ENCODE data around the gene CTH. TPM values are rescaled to one million over a fixed set of nuclear protein-coding genes. Genes with fewer than 3 reads are reported as not detected.

Gene CTH
- total RNA-seq, 4 donors from 2014 or later = 4.9 to 9.7 (median 6.2) TPM

GRCh38 chr1:70468180-70468579, 57.1 kb downstream of the CTH start:
- TF ChIP-seq, protein P1, sequence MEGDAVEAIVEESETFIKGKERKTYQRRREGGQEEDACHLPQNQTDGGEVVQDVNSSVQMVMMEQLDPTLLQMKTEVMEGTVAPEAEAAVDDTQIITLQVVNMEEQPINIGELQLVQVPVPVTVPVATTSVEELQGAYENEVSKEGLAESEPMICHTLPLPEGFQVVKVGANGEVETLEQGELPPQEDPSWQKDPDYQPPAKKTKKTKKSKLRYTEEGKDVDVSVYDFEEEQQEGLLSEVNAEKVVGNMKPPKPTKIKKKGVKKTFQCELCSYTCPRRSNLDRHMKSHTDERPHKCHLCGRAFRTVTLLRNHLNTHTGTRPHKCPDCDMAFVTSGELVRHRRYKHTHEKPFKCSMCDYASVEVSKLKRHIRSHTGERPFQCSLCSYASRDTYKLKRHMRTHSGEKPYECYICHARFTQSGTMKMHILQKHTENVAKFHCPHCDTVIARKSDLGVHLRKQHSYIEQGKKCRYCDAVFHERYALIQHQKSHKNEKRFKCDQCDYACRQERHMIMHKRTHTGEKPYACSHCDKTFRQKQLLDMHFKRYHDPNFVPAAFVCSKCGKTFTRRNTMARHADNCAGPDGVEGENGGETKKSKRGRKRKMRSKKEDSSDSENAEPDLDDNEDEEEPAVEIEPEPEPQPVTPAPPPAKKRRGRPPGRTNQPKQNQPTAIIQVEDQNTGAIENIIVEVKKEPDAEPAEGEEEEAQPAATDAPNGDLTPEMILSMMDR (IDR thresholded peaks at IDR 0.05; ENCODE audit: low read depth) = no peak

DNA sequence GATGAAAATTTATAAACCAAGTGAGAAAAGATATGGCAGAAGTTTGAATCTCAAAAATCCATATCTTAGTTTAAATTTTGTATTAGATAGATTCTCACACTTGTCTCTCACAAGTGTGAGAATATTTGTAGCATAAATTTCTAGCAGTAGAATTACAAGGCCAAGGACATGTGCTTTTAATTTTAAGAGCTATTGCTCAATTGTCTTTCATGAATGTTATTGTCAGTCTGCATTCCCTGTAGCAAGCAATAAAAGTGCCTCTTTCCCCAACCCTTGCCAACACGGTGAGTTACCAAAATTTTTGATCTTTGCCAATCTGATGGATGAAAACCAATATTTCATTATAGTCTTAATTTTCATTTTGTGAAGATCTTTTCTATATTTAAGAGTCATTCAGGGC, 64.0 kb downstream of the CTH start:
- TF ChIP-seq, protein P1 (IDR thresholded peaks at IDR 0.05; ENCODE audit: low read depth) = no peak

GRCh38 chr1:70477090-70477489, 66.0 kb downstream of the CTH start:
- TF ChIP-seq, protein P1 (IDR thresholded peaks at IDR 0.05; ENCODE audit: low read depth) = no peak

DNA sequence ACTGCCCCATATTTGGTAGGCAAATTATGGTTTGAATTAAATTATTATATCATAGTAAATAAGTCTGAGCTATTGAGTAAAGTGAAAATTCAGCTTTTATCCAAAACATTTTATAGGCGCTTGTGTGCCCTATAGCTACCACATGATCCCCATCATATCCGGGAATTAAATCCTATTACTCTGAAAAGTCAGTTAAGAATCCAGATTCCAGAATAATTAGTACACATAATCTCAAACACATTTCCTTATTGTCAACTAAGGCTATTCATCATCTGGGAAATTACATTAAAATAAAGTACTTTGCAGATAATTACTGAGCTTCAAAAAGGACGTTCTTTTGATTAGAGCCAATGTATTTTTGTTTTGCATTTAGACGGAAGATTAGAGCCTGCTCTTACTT, 72.3 kb downstream of the CTH start:
- TF ChIP-seq, protein P1 (IDR thresholded peaks at IDR 0.05; ENCODE audit: low read depth) = no peak

GRCh38 chr1:70485624-70486023, 74.6 kb downstream of the CTH start:
- TF ChIP-seq, protein P1 (IDR thresholded peaks at IDR 0.05; ENCODE audit: low read depth) = no peak

DNA sequence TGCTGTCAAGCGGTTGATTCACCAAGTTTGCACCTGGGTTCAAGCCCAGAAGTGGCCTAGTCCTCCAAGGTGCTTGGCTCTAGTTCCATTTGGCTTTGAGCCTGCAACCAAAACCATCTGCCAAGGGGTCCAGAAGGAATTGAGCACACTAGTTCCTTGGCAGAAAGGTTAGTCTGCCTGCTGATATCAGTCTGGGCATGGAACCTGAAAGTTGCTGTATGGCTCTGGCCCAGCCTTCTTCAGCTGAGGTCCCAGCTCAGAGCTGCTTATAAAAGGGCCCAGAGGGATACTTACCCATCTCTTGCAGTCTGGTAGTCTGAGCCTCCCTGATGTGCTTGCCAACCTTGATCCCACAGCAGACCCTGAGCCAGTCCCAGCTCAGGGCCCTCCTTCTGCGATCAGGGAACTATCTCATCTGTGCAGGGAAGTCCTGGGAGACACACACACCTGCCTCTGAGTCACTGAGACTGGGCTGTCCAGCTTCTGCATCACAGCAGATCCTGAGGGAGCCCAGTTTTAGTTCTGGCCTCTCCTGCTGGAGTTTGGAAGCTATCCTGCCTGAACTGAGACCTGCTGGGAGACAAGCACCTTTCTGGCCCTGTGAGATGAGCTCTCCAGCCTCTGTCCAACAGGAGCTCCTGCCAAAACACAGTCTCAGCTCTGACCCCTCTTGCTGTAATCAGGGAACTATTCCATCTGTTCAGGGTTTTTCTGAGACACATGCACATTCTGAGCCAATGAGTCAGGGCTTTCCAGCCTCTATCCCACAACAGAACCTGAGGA, 75.8 kb downstream of the CTH start:
- TF ChIP-seq, protein P1 (IDR thresholded peaks at IDR 0.05; ENCODE audit: low read depth) = no peak

DNA sequence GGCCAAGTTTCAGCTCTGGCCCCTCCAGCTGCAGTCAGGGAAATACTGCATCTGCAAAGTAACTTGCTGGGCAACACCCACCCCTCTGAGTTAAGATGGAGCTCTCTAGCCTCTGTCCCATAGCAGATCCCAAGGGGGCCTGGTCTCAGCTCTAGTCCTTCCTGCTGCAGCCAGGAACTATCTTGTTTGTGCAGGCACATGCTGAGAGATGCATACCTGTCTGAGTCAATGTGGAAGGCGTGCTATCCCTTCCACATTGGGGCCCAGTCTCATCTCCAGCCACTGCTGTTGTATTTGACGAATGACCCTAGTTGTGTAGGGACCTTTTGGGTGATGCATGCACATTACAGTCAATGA, 76.4 kb downstream of the CTH start:
- TF ChIP-seq, protein P1 (IDR thresholded peaks at IDR 0.05; ENCODE audit: low read depth) = no peak

All from subcutaneous adipose tissue (tissue), 4 donors.